C4-2B (cell line): ENCODE data around the gene HES6.

Experiments
- ZFX ChIP-seq: fragments of 450-650 bp; IDR thresholded peaks from 2 replicates; pipeline ENCODE4 v1.6.1; 2017
- TF ChIP-seq, protein P1 (sequence below): fragments of 450-650 bp; conservative IDR thresholded peaks from 2 replicates; pipeline ENCODE4 v1.5.1; 2017; ENCODE audit warnings: mild to moderate bottlenecking

DNA sequence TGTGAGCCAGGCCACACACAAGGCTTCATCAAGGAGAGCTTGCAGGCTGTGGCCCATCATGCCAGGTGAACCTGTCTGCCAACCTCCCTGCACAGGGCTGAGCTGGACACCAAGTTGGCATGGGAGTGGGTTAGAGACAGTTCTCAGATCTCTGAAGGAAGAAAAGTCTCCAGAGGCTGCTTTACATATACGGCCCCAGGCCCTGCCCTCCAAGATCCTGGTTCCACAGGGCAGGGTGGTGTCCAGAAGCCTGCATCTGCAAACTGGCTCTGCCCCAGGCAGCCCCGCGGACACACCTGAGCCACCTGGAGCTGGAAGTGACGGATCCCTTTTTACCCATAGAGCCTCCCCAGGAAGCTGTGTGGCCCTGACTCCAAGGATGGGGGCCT lies 24.2 kb upstream of the HES6 start:
- TF ChIP-seq, protein P1, sequence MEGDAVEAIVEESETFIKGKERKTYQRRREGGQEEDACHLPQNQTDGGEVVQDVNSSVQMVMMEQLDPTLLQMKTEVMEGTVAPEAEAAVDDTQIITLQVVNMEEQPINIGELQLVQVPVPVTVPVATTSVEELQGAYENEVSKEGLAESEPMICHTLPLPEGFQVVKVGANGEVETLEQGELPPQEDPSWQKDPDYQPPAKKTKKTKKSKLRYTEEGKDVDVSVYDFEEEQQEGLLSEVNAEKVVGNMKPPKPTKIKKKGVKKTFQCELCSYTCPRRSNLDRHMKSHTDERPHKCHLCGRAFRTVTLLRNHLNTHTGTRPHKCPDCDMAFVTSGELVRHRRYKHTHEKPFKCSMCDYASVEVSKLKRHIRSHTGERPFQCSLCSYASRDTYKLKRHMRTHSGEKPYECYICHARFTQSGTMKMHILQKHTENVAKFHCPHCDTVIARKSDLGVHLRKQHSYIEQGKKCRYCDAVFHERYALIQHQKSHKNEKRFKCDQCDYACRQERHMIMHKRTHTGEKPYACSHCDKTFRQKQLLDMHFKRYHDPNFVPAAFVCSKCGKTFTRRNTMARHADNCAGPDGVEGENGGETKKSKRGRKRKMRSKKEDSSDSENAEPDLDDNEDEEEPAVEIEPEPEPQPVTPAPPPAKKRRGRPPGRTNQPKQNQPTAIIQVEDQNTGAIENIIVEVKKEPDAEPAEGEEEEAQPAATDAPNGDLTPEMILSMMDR: no peak
- no peak for TF ChIP-seq ZFX
